Peyer's patch (tissue), 4 donors: ENCODE measurements around the gene SLC38A2. TPM values are rescaled to one million over a fixed set of nuclear protein-coding genes. Genes with fewer than 3 reads are reported as not detected.

ENCODE experiments used
- DNase-seq, 3 donors: peaks; one replicate each; pipeline ENCODE4 v3.0.0-alpha.2; 2017 to 2019
- H3K27ac ChIP-seq, 4 donors: fragments of 200-600 bp; sonication (generic); one replicate each; pipeline ENCODE4 v1.5.1; 2016 to 2019
- H3K27me3 ChIP-seq, 2 donors: fragments of 200-600 bp; sonication (generic); one replicate each; pipeline ENCODE4 v1.5.1; 2019
- H3K36me3 ChIP-seq, 3 donors: fragments of 200-600 bp; sonication (generic); one replicate each; pipeline ENCODE4 v1.5.1; 2016 to 2019
- H3K4me1 ChIP-seq, 4 donors: fragments of 200-600 bp; sonication (generic); one replicate each; pipeline ENCODE4 v1.5.1; 2016 to 2019
- H3K4me3 ChIP-seq, 4 donors: fragments of 200-600 bp; sonication (generic); 1 replicate in 3 of 4; 2 replicates in 1 of 4; pipeline ENCODE4 v1.5.1; 2016 to 2019; ENCODE audit warnings: mild to moderate bottlenecking in 1 of 4
- H3K9me3 ChIP-seq, 4 donors: fragments of 200-600 bp; sonication (generic); one replicate each; pipeline ENCODE4 v1.5.1; 2016 to 2019; ENCODE audit warnings: mild to moderate bottlenecking in 1 of 4
- CTCF ChIP-seq, 6 experiments: fragments of 450-650 bp in 4 of 6; fragments of 200-600 bp in 2 of 6; sonication (generic) in 1 of 6; IDR thresholded peaks; one replicate each; pipeline ENCODE4 v1.5.1; 2017 to 2019; ENCODE audit warnings: antibody characterized with exemption in 6 of 6, mild to moderate bottlenecking in 3 of 6, moderate library complexity in 1 of 6
- POLR2A ChIP-seq, 2 donors: fragments of 450-650 bp; IDR thresholded peaks; one replicate each; pipeline ENCODE4 v1.5.1; 2017; ENCODE audit warnings: antibody characterized with exemption in 2 of 2, mild to moderate bottlenecking in 2 of 2, moderate library complexity in 2 of 2
- total RNA-seq, 4 donors: library from RNA; depleted of rRNA; stranded (reverse); fragments of >200 nt; gene quantifications; one replicate each; pipeline ENCODE4 v1.1.0, GENCODE V29; 2016

SLC38A2 gene
- total RNA-seq, 4 donors from 2014 or later, result 93.1 to 173 (median 134) TPM

- DNase-seq, result no peak
- Histone ChIP-seq H3K27ac (peak overlapping the region in 2 of 4 donors; percentile 96 to 98), H3K9me3 (no peaks in the 10 kb centered on the region), H3K36me3 (peaks cover 0 to 18% (median 0%) of the 10 kb centered on the region in 3 donors), H3K27me3 (no peaks in the 10 kb centered on the region), H3K4me1 (peaks cover 0 to 20% (median 7%) of the 10 kb centered on the region in 4 donors), H3K4me3 (no peak overlapping the region)
- TF ChIP-seq POLR2A (IDR thresholded peaks at IDR 0.05), result no peak
- no peak for TF ChIP-seq CTCF (IDR thresholded peaks at IDR 0.05)
These were observed 1.7 kb upstream of the SLC38A2 start for GRCh38 chr12:46374310-46374709.

GRCh38 chr12:46373301-46374296 is 1.0 kb upstream of the SLC38A2 start:
- Histone ChIP-seq H3K4me1 (peaks cover 0 to 27% (median 10%) of the 10 kb centered on the region in 4 donors), H3K9me3 (no peaks in the 10 kb centered on the region), H3K27ac (peak overlapping the region; percentile 96 to 98 (median 98)), H3K27me3 (no peaks in the 10 kb centered on the region), H3K4me3 (peak overlapping the region; percentile 81 to 94 (median 92)), H3K36me3 (peaks cover 0 to 25% (median 0%) of the 10 kb centered on the region in 3 donors)
- TF ChIP-seq CTCF (IDR thresholded peaks at IDR 0.05), result no peak
- TF ChIP-seq POLR2A (IDR thresholded peaks at IDR 0.05), result no peak
- peak; percentile 70 to 77 (median 77) for DNase-seq

GRCh38 chr12:46371718-46372543 is 642 bp downstream of the SLC38A2 start:
- Histone ChIP-seq H3K4me1 (peaks cover 0 to 44% (median 21%) of the 10 kb centered on the region in 4 donors), H3K36me3 (peaks cover 0 to 42% (median 2%) of the 10 kb centered on the region in 3 donors), H3K27me3 (no peaks in the 10 kb centered on the region), H3K9me3 (no peaks in the 10 kb centered on the region), H3K4me3 (peak overlapping the region; percentile 81 to 94 (median 92)), H3K27ac (peak overlapping the region; percentile 96 to 98 (median 98))
- peak; percentile 70 to 84 (median 81) for DNase-seq
- TF ChIP-seq CTCF (IDR thresholded peaks at IDR 0.05) (peak in 1 of 6 experiments; percentile 2), POLR2A (IDR thresholded peaks at IDR 0.05) (no peak)

GRCh38 chr12:46370792-46371717 is 1.5 kb downstream of the SLC38A2 start:
- peak overlapping the region; percentile 81 to 94 (median 92) for H3K4me3 ChIP-seq
- TF ChIP-seq CTCF (IDR thresholded peaks at IDR 0.05) (peak in 4 of 6 experiments; percentile 10 to 44 (median 32)), POLR2A (IDR thresholded peaks at IDR 0.05) (peak; percentile 45 to 72)
- no peaks in the 10 kb centered on the region for H3K9me3 ChIP-seq
- H3K27ac ChIP-seq, result peak overlapping the region; percentile 96 to 98 (median 98)
- peak; percentile 92 to 96 (median 94) for DNase-seq
- H3K4me1 ChIP-seq, result peaks cover 0 to 52% (median 22%) of the 10 kb centered on the region in 4 donors
- H3K36me3 ChIP-seq, result peaks cover 0 to 51% (median 2%) of the 10 kb centered on the region in 3 donors
- no peaks in the 10 kb centered on the region for H3K27me3 ChIP-seq
